SJCRH30 (cell line): Measurements from ENCODE around the gene CNKSR1. TPM values are rescaled to one million over a fixed set of nuclear protein-coding genes. Genes with fewer than 3 reads are reported as not detected.
"Not testable (repeated sequence)": the region's sequence is repeated elsewhere in the genome, so short reads cannot be mapped to it uniquely, and the experiment has no call there.

Source experiments
- DNase-seq, 2 experiments: peaks; one replicate each; pipeline ENCODE4 v3.0.0-alpha.2; 2015 to 2020
- H3K27ac ChIP-seq: fragments of 250-450 bp; sonication (Bioruptor Pico); 2 replicates; pipeline ENCODE4 v1.5.1; 2020; ENCODE audit warnings: mild to moderate bottlenecking, moderate library complexity
- H3K27me3 ChIP-seq: fragments of 250-450 bp; sonication (Bioruptor Pico); 2 replicates; pipeline ENCODE4 v1.5.1; 2020; ENCODE audit warnings: mild to moderate bottlenecking, moderate library complexity
- H3K36me3 ChIP-seq: fragments of 250-450 bp; sonication (Bioruptor Pico); 2 replicates; pipeline ENCODE4 v1.5.1; 2020; ENCODE audit warnings: mild to moderate bottlenecking, moderate library complexity
- H3K4me1 ChIP-seq: fragments of 250-450 bp; sonication (Bioruptor Pico); 2 replicates; pipeline ENCODE4 v1.5.1; 2020; ENCODE audit warnings: mild to moderate bottlenecking, moderate library complexity
- H3K4me3 ChIP-seq: fragments of 250-450 bp; sonication (Bioruptor Pico); 2 replicates; pipeline ENCODE4 v1.5.1; 2020; ENCODE audit warnings: mild to moderate bottlenecking, moderate library complexity
- H3K9me3 ChIP-seq: fragments of 250-450 bp; sonication (Bioruptor Pico); replicated peaks from 2 replicates; pipeline ENCODE4 v1.5.1; 2020; ENCODE audit warnings: mild to moderate bottlenecking, moderate library complexity
- total RNA-seq: library from RNA; depleted of rRNA; stranded (reverse); fragments of >200 nt; shearing (Covaris generic); gene quantifications from 2 replicates; pipeline ENCODE4 v1.2.3, GENCODE V29; 2014; rRNA removed

The CNKSR1 gene
- total RNA-seq, 1 experiment from 2014 or later, result 2.6 TPM

- no peak for DNase-seq
- H3K4me3 ChIP-seq, result no peak overlapping the region
- H3K27ac ChIP-seq, result no peak overlapping the region
- peaks cover 46% of the 10 kb centered on the region for H3K27me3 ChIP-seq
- H3K36me3 ChIP-seq, result no peaks in the 10 kb centered on the region
- H3K4me1 ChIP-seq, result peaks cover 13% of the 10 kb centered on the region; the same call in 1 of the 2 replicates
- H3K9me3 ChIP-seq, result no peaks in the 10 kb centered on the region
Observed at GRCh38 chr1:26220199-26220912, 43.1 kb downstream of the CNKSR1 start.

- H3K36me3 ChIP-seq, result no peaks in the 10 kb centered on the region
- H3K9me3 ChIP-seq, result no peaks in the 10 kb centered on the region
- H3K4me1 ChIP-seq, result peaks cover 13% of the 10 kb centered on the region; the same call in 1 of the 2 replicates
- DNase-seq, result no peak
- peaks cover 46% of the 10 kb centered on the region for H3K27me3 ChIP-seq
- H3K27ac ChIP-seq, result no peak overlapping the region
- no peak overlapping the region for H3K4me3 ChIP-seq
Observed at GRCh38 chr1:26221094-26221493, 43.8 kb downstream of the CNKSR1 start.

- H3K27me3 ChIP-seq, result peaks cover 44% of the 10 kb centered on the region
- no peak overlapping the region for H3K4me3 ChIP-seq
Observed at GRCh38 chr1:26224606-26225005, 47.3 kb downstream of the CNKSR1 start.

GRCh38 chr1:26225033-26225831, 47.9 kb downstream of the CNKSR1 start:
- Histone ChIP-seq H3K36me3 (no peaks in the 10 kb centered on the region), H3K4me3 (no peak overlapping the region), H3K27ac (no peak overlapping the region), H3K9me3 (no peaks in the 10 kb centered on the region), H3K4me1 (peaks cover 10% of the 10 kb centered on the region; the same call in 1 of the 2 replicates), H3K27me3 (peaks cover 39% of the 10 kb centered on the region)
- DNase-seq, result no peak

More at GRCh38 chr1:26224606-26225005, 47.3 kb downstream of the CNKSR1 start:
- no peaks in the 10 kb centered on the region for H3K36me3 ChIP-seq
- no peak overlapping the region for H3K27ac ChIP-seq
- DNase-seq, result no peak
- H3K4me1 ChIP-seq, result peaks cover 13% of the 10 kb centered on the region; the same call in 1 of the 2 replicates
- H3K9me3 ChIP-seq, result no peaks in the 10 kb centered on the region

GRCh38 chr1:26230682-26231081, 53.4 kb downstream of the CNKSR1 start:
- H3K27ac ChIP-seq, H3K36me3 ChIP-seq, H3K9me3 ChIP-seq, DNase-seq, H3K27me3 ChIP-seq, H3K4me3 ChIP-seq, H3K4me1 ChIP-seq: not testable (repeated sequence)

GRCh38 chr1:26233903-26234643, 56.8 kb downstream of the CNKSR1 start, which contains the start of gene CEP85:
Gene CEP85, plus strand, starts transcription at chr1:26234200. Its CDS starts 5,584 bp downstream, at chr1:26239784.
- DNase-seq, result peak; percentile 98 to 99
- H3K4me3 ChIP-seq, result peak within 1 kb of the TSS; percentile 76
- no peaks in the 10 kb centered on the region for H3K4me1 ChIP-seq
- H3K36me3 ChIP-seq, result no peaks in the 10 kb centered on the region
- no peaks in the 10 kb centered on the region for H3K9me3 ChIP-seq
- no peaks in the 10 kb centered on the region for H3K27me3 ChIP-seq
- H3K27ac ChIP-seq, result peak within 1 kb of the TSS; percentile 41

GRCh38 chr1:26234644-26235370, 57.5 kb downstream of the CNKSR1 start:
- peak overlapping the region; percentile 76 for H3K4me3 ChIP-seq
- peak overlapping the region; percentile 41 for H3K27ac ChIP-seq
- H3K4me1 ChIP-seq, result no peaks in the 10 kb centered on the region
- DNase-seq, result peak in 1 of 2 experiments; percentile 18
- no peaks in the 10 kb centered on the region for H3K27me3 ChIP-seq
- H3K9me3 ChIP-seq, result no peaks in the 10 kb centered on the region
- H3K36me3 ChIP-seq, result no peaks in the 10 kb centered on the region

- no peaks in the 10 kb centered on the region for H3K27me3 ChIP-seq
- H3K36me3 ChIP-seq, result peaks cover 3% of the 10 kb centered on the region; the same call in 1 of the 2 replicates
- no peaks in the 10 kb centered on the region for H3K4me1 ChIP-seq
- no peak overlapping the region for H3K27ac ChIP-seq
- DNase-seq, result no peak
- no peaks in the 10 kb centered on the region for H3K9me3 ChIP-seq
- no peak overlapping the region for H3K4me3 ChIP-seq
Observed at GRCh38 chr1:26237230-26237966, 60.1 kb downstream of the CNKSR1 start.

Other genes with a start within 250 kb of the CNKSR1 start
- 3.8 and 4.0 TPM in 2 replicates for gene PAFAH2, start 179.4 kb upstream of the CNKSR1 start, total RNA-seq
- gene EXTL1, start 155.7 kb upstream of the CNKSR1 start, total RNA-seq, result 32.7 and 38.7 TPM in 2 replicates
- gene SLC30A2, start 131.4 kb upstream of the CNKSR1 start, total RNA-seq, result 0.08 and 0.26 TPM in 2 replicates
- not detected in 2 replicates for gene TRIM63, start 109.9 kb upstream of the CNKSR1 start, total RNA-seq
- gene PDIK1L, start 65.7 kb upstream of the CNKSR1 start, total RNA-seq, result 8.1 and 8.7 TPM in 2 replicates
- 0.10 and 0.18 TPM in 2 replicates for gene FAM110D, start 18.4 kb upstream of the CNKSR1 start, total RNA-seq
- gene C1orf232, start 8.5 kb upstream of the CNKSR1 start, total RNA-seq, result 0.18 TPM in 1 of 2 replicates, not detected in the other
- gene ZNF593, start 7.6 kb upstream of the CNKSR1 start, total RNA-seq, result 27.4 and 38.8 TPM in 2 replicates
- not detected in 2 replicates for gene ZNF593OS, start 5.7 kb upstream of the CNKSR1 start, total RNA-seq
- gene CATSPER4, start 13.1 kb downstream of the CNKSR1 start, total RNA-seq, result not detected in 2 replicates
- 34.8 and 39.1 TPM in 2 replicates for gene CEP85, start 56.7 kb downstream of the CNKSR1 start, total RNA-seq
- 41.5 and 43.4 TPM in 2 replicates for gene SH3BGRL3, start 102.6 kb downstream of the CNKSR1 start, total RNA-seq
- gene UBXN11, start 129.1 kb downstream of the CNKSR1 start, total RNA-seq, result 3.5 and 5.3 TPM in 2 replicates
- gene CD52, start 140.5 kb downstream of the CNKSR1 start, total RNA-seq, result not detected in 2 replicates
- gene CRYBG2, start 176.6 kb downstream of the CNKSR1 start, total RNA-seq, result not detected in 2 replicates
- gene ZNF683, start 195.3 kb downstream of the CNKSR1 start, total RNA-seq, result not detected in 2 replicates
- gene LIN28A, start 233.3 kb downstream of the CNKSR1 start, total RNA-seq, result not detected in 2 replicates